MM.1S (cell line): ENCODE data around the gene MAGI1.

Experiments
- DNase-seq: peaks from one replicate; pipeline ENCODE4 v3.0.0-alpha.2; 2015
- H2AFZ ChIP-seq: fragments of 300-600 bp; sonication (generic); 2 replicates; pipeline ENCODE4 v1.6.0; 2016; ENCODE audit warnings: antibody characterized with exemption, low read length
- H3F3A ChIP-seq: fragments of 300-600 bp; sonication (generic); 2 replicates; pipeline ENCODE4 v1.6.1; 2016; ENCODE audit warnings: mild to moderate bottlenecking, antibody characterized with exemption, low read length, moderate library complexity, mixed read lengths; ENCODE audit not compliant: insufficient read depth
- H3K27ac ChIP-seq: fragments of 300-600 bp; sonication (generic); 2 replicates; pipeline ENCODE4 v1.5.1; 2016; ENCODE audit warnings: mild to moderate bottlenecking, low read length
- H3K27me3 ChIP-seq: fragments of 300-600 bp; sonication (generic); replicated peaks from 2 replicates; pipeline ENCODE4 v1.6.0; 2016; ENCODE audit warnings: low read length; ENCODE audit not compliant: insufficient read depth
- H3K36me3 ChIP-seq: fragments of 300-600 bp; sonication (generic); replicated peaks from 2 replicates; pipeline ENCODE4 v1.6.1; 2016; ENCODE audit warnings: mild to moderate bottlenecking, low read length, mixed read lengths; ENCODE audit not compliant: insufficient read depth
- H3K4me1 ChIP-seq: fragments of 300-600 bp; sonication (generic); 2 replicates; pipeline ENCODE4 v1.6.1; 2016; ENCODE audit warnings: low read length, mixed read lengths
- H3K4me2 ChIP-seq: fragments of 300-600 bp; sonication (generic); 2 replicates; pipeline ENCODE4 v1.6.0; 2016; ENCODE audit warnings: low read depth, low read length
- H3K4me3 ChIP-seq: fragments of 300-600 bp; sonication (generic); 2 replicates; pipeline ENCODE4 v1.5.1; 2016; ENCODE audit warnings: low read length, mixed read lengths
- H3K79me2 ChIP-seq: fragments of 300-600 bp; sonication (generic); 2 replicates; pipeline ENCODE4 v1.6.1; 2016; ENCODE audit warnings: mixed run types, low read length, mixed read lengths
- H3K9ac ChIP-seq: fragments of 300-600 bp; sonication (generic); 2 replicates; pipeline ENCODE4 v1.6.1; 2016; ENCODE audit warnings: low read length, mixed read lengths
- H3K9me2 ChIP-seq: fragments of 300-600 bp; sonication (generic); replicated peaks from 2 replicates; pipeline ENCODE4 v1.6.1; 2016; ENCODE audit warnings: mild to moderate bottlenecking, low read length, mixed read lengths; ENCODE audit not compliant: insufficient read depth
- H3K9me3 ChIP-seq: fragments of 300-600 bp; sonication (generic); replicated peaks from 2 replicates; pipeline ENCODE4 v1.6.1; 2016; ENCODE audit warnings: mild to moderate bottlenecking, low read length, mixed read lengths; ENCODE audit not compliant: insufficient read depth
- H4K20me1 ChIP-seq: fragments of 300-600 bp; sonication (generic); 2 replicates; pipeline ENCODE4 v1.6.1; 2016; ENCODE audit warnings: mild to moderate bottlenecking, low read length, moderate library complexity, mixed read lengths; ENCODE audit not compliant: insufficient read depth
- EZH2 ChIP-seq: fragments of 300-600 bp; sonication (generic); optimal IDR thresholded peaks from 2 replicates; pipeline ENCODE3; 2017; ENCODE audit warnings: low read depth, mild to moderate bottlenecking, antibody characterized with exemption, low read length, mixed read lengths
- EZH2phosphoT487 ChIP-seq: fragments of 300-600 bp; sonication (generic); IDR thresholded peaks from 2 replicates; pipeline ENCODE4 v1.6.1; 2018; ENCODE audit warnings: antibody characterized with exemption, low read length
- TF ChIP-seq, protein P1 (sequence below): fragments of 300-600 bp; sonication (generic); IDR thresholded peaks from 2 replicates; pipeline ENCODE4 v1.5.1; 2016; ENCODE audit warnings: antibody characterized with exemption, low read length, mixed read lengths

Gene MAGI1

DNA sequence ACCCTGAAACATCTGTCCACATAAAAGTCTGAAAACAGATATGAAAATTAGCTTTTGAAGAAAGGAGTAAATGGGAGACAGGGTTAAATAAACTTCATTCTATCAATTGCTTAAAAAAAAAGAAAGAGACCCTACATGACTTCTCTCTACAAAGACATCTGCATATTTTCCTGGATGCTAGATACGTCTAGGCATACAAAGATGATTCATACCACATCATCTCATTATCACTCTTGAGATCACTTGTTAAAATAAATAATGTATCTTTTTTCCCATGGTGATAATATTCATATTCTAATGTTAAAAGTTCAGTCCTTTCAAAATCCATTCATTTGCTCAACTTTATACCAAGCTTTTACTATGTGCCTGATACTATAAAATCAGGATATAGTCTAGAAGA, 295.8 kb downstream of the MAGI1 start:
- Histone ChIP-seq H3F3A (no peaks in the 10 kb centered on the region), H4K20me1 (no peaks in the 10 kb centered on the region; the same call in 1 of the 2 replicates), H3K4me3 (no peak overlapping the region), H3K9me3 (no peaks in the 10 kb centered on the region), H3K36me3 (no peaks in the 10 kb centered on the region), H3K4me2 (no peak overlapping the region), H3K27me3 (no peaks in the 10 kb centered on the region), H3K79me2 (no peaks in the 10 kb centered on the region), H3K4me1 (no peaks in the 10 kb centered on the region), H2AFZ (no peak overlapping the region), H3K27ac (no peak overlapping the region), H3K9ac (no peak overlapping the region), H3K9me2 (no peaks in the 10 kb centered on the region)
- TF ChIP-seq, protein P1, sequence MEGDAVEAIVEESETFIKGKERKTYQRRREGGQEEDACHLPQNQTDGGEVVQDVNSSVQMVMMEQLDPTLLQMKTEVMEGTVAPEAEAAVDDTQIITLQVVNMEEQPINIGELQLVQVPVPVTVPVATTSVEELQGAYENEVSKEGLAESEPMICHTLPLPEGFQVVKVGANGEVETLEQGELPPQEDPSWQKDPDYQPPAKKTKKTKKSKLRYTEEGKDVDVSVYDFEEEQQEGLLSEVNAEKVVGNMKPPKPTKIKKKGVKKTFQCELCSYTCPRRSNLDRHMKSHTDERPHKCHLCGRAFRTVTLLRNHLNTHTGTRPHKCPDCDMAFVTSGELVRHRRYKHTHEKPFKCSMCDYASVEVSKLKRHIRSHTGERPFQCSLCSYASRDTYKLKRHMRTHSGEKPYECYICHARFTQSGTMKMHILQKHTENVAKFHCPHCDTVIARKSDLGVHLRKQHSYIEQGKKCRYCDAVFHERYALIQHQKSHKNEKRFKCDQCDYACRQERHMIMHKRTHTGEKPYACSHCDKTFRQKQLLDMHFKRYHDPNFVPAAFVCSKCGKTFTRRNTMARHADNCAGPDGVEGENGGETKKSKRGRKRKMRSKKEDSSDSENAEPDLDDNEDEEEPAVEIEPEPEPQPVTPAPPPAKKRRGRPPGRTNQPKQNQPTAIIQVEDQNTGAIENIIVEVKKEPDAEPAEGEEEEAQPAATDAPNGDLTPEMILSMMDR = no peak
- TF ChIP-seq EZH2phosphoT487 (no peak), EZH2 (no peak)
- DNase-seq = no peak

DNA sequence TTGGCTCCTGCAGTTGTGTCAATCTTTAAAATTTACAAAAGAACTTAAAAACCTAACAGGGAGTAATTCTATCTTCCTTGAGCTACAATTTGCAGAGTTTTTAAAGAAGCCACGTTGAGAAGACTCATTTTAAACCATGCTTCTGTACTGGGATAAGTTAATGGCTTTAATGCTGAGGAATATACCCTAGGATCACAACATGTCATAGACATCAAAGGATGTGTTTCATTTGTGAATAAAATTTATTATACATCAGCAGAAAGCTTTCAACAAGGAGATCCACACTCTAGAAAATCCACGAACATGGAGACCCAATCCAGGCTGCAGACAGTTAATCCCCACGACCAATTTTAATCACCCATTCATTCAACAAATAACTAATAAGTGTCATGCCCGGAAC, 297.2 kb downstream of the MAGI1 start:
- Histone ChIP-seq H4K20me1 (no peaks in the 10 kb centered on the region; the same call in 1 of the 2 replicates), H3K9ac (no peak overlapping the region), H3K9me3 (no peaks in the 10 kb centered on the region), H3K4me2 (no peak overlapping the region), H3K4me3 (no peak overlapping the region), H3K27ac (no peak overlapping the region), H3K36me3 (no peaks in the 10 kb centered on the region), H2AFZ (no peak overlapping the region), H3K9me2 (no peaks in the 10 kb centered on the region), H3K79me2 (no peaks in the 10 kb centered on the region), H3F3A (no peaks in the 10 kb centered on the region), H3K4me1 (no peaks in the 10 kb centered on the region), H3K27me3 (no peaks in the 10 kb centered on the region)
- DNase-seq = no peak
- TF ChIP-seq EZH2 (no peak), EZH2phosphoT487 (no peak)
- TF ChIP-seq, protein P1 = no peak

DNA sequence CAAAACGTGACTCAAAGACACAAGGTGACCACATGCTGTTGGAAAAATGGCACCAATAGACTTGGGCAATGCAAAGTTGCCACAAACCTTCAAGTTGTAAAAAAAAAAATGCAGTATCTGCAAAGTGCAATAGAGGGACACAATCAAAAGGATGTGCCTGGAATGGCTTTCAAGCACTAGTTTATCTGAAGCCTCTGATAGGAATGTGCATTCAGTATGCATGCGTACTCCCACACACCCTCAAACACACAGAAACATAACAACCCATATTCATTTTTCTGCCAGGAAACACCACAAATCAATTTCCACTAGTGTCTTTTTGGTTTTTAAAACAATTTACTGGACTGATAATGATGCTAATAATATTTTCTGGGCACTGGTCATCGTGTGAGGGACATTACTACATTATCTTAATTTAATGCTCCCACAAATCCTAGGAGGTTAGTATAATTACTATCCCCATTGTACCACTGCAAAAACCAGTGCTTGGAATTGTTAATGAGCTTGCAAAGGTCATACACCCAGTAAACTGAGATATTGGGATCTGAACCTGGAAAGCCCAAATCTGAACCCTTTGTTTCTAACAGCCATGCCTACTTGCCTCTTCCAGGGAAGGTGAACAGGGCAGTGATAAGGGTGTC, 298.7 kb downstream of the MAGI1 start:
- Histone ChIP-seq H3K4me3 (no peak overlapping the region), H3K9me2 (no peaks in the 10 kb centered on the region), H2AFZ (no peak overlapping the region), H3K27me3 (no peaks in the 10 kb centered on the region), H3K79me2 (no peaks in the 10 kb centered on the region), H3K9me3 (no peaks in the 10 kb centered on the region), H3K27ac (no peak overlapping the region), H3K4me2 (no peak overlapping the region), H3K4me1 (no peaks in the 10 kb centered on the region), H3F3A (no peaks in the 10 kb centered on the region), H4K20me1 (no peaks in the 10 kb centered on the region; the same call in 1 of the 2 replicates), H3K36me3 (no peaks in the 10 kb centered on the region), H3K9ac (no peak overlapping the region)
- no peak for DNase-seq
- TF ChIP-seq, protein P1 = no peak
- TF ChIP-seq EZH2 = no peak
- no peak for TF ChIP-seq EZH2phosphoT487
